H1 (cell line): ENCODE data around the gene NF1. TPM values are rescaled to one million over a fixed set of nuclear protein-coding genes. Genes with fewer than 3 reads are reported as not detected.

Experiments
- CTCF ChIA-PET: fragments of 300-600 bp; sonication (Branson Sonifier 250); formaldehyde crosslinking; loops from one replicate; lab custom pipeline; 2021; ENCODE audit not compliant: partially characterized antibody; lab: Charles Lee
- POLR2A ChIA-PET: fragments of 300-600 bp; sonication (Branson Sonifier 250); formaldehyde crosslinking; loops from one replicate; lab custom pipeline; 2021; ENCODE audit warnings: inconsistent platforms; ENCODE audit not compliant: partially characterized antibody; lab: Charles Lee
- DNase-seq, 2 experiments: peaks; one replicate each; pipeline versions ENCODE4 v3.0.0 to v3.0.0-alpha.2; 2010 to 2022; ENCODE audit warnings: low spot score in 2 of 2, low read depth in 1 of 2, mixed read lengths in 1 of 2
- FAIRE-seq: peaks from 2 replicates; lab custom pipeline; 2011; peaks lifted over from hg19 to GRCh38; lab: Jason Lieb, UNC
- H2AFZ ChIP-seq: 2 replicates; pipeline ENCODE4 v1.8.1; 2012; ENCODE audit warnings: low read length, inconsistent platforms
- H2AK5ac ChIP-seq: 2 replicates; pipeline ENCODE4 v1.6.1; 2013; ENCODE audit warnings: low read depth, low read length
- H2BK120ac ChIP-seq: replicated peaks from 2 replicates; pipeline ENCODE3; 2013; ENCODE audit warnings: low read depth, low read length, inconsistent platforms
- H2BK12ac ChIP-seq: 2 replicates; pipeline ENCODE4 v1.6.1; 2013; ENCODE audit warnings: low read depth, low read length
- H2BK15ac ChIP-seq: 2 replicates; pipeline ENCODE4 v1.6.1; 2013; ENCODE audit warnings: low read length
- H2BK20ac ChIP-seq: 2 replicates; pipeline ENCODE4 v1.6.1; 2013; ENCODE audit warnings: low read length
- H2BK5ac ChIP-seq: 2 replicates; pipeline ENCODE4 v1.6.1; 2013; ENCODE audit warnings: low read depth, low read length
- H3K14ac ChIP-seq: 2 replicates; pipeline ENCODE4 v1.6.1; 2013; ENCODE audit warnings: inconsistent platforms; ENCODE audit not compliant: insufficient read length
- H3K18ac ChIP-seq: 2 replicates; pipeline ENCODE4 v1.6.1; 2013; ENCODE audit warnings: low read length; ENCODE audit errors: extremely low read depth
- H3K23ac ChIP-seq: 2 replicates; pipeline ENCODE4 v1.6.1; 2013; ENCODE audit warnings: inconsistent platforms; ENCODE audit not compliant: insufficient read length
- H3K23me2 ChIP-seq: 2 replicates; pipeline ENCODE4 v1.6.1; 2013; ENCODE audit warnings: low read depth, low read length
- H3K27ac ChIP-seq: 2 replicates; pipeline ENCODE4 v1.6.1; 2011; ENCODE audit warnings: low read depth, low read length, inconsistent platforms
- H3K27me3 ChIP-seq, 4 experiments: replicated peaks in 1 of 4; 1 replicate in 1 of 4; 2 replicates in 3 of 4; pipeline versions ENCODE4 v1.6.1 to v1.8.1; 2011 to 2013; ENCODE audit warnings: low read length in 3 of 4, mild to moderate bottlenecking in 3 of 4, inconsistent platforms in 2 of 4, mixed read lengths in 2 of 4, moderate library complexity in 1 of 4; ENCODE audit not compliant: control insufficient read depth in 3 of 4, insufficient read depth in 3 of 4; ENCODE audit errors: extremely low read depth in 1 of 4
- H3K36me3 ChIP-seq, 4 experiments: 2 replicates each; pipeline versions ENCODE4 v1.6.1 to v1.8.1; 2011 to 2013; ENCODE audit warnings: mild to moderate bottlenecking in 4 of 4, low read length in 3 of 4, moderate library complexity in 2 of 4, control low read depth in 1 of 4, inconsistent platforms in 1 of 4; ENCODE audit not compliant: insufficient read depth in 4 of 4, control insufficient read depth in 2 of 4
- H3K4ac ChIP-seq: replicated peaks from 2 replicates; pipeline ENCODE3; 2013; ENCODE audit warnings: low read length, low read depth, mixed read lengths, inconsistent platforms; ENCODE audit not compliant: insufficient read length
- H3K4me1 ChIP-seq, 4 experiments: replicated peaks in 1 of 4; 1 replicate in 1 of 4; 2 replicates in 3 of 4; pipeline versions ENCODE4 v1.6.1 to v1.8.1; 2011 to 2013; ENCODE audit warnings: low read length in 3 of 4, inconsistent platforms in 2 of 4, mixed read lengths in 1 of 4; ENCODE audit not compliant: insufficient read depth in 4 of 4, control insufficient read depth in 3 of 4
- H3K4me2 ChIP-seq, 2 experiments: 2 replicates each; pipeline versions ENCODE4 v1.6.1 to v1.8.1; 2011 to 2013; ENCODE audit warnings: low read depth in 2 of 2, low read length in 2 of 2, control low read depth in 1 of 2, inconsistent platforms in 1 of 2, mild to moderate bottlenecking in 1 of 2; ENCODE audit not compliant: insufficient read depth in 1 of 2
- H3K4me3 ChIP-seq, 4 experiments: fragments of 200-600, 300-600 bp in 1 of 4; sonication (generic), shearing (Covaris generic), sonication (Bioruptor Twin) in 1 of 4; 2 replicates each; pipeline versions ENCODE4 v1.5.1 to v1.8.1; 2011 to 2016; ENCODE audit warnings: low read length in 4 of 4, low read depth in 3 of 4, control low read depth in 2 of 4, inconsistent platforms in 2 of 4, mild to moderate bottlenecking in 2 of 4, mixed read lengths in 1 of 4, moderate library complexity in 1 of 4; ENCODE audit not compliant: insufficient read depth in 2 of 4; ENCODE audit errors: extremely low read depth in 1 of 4
- H3K56ac ChIP-seq: replicated peaks from 2 replicates; pipeline ENCODE3; 2013; ENCODE audit warnings: low read depth, mild to moderate bottlenecking, mixed read lengths, low read length, inconsistent platforms; ENCODE audit not compliant: insufficient read length
- H3K79me1 ChIP-seq: 2 replicates; pipeline ENCODE4 v1.6.1; 2013; ENCODE audit warnings: low read depth, low read length, control low read depth
- H3K79me2 ChIP-seq, 2 experiments: 2 replicates each; pipeline versions ENCODE4 v1.6.1 to v1.8.1; 2012 to 2013; ENCODE audit warnings: low read length in 2 of 2, mild to moderate bottlenecking in 2 of 2, inconsistent platforms in 1 of 2; ENCODE audit not compliant: insufficient read depth in 2 of 2, control insufficient read depth in 1 of 2
- H3K9ac ChIP-seq, 4 experiments: replicated peaks in 1 of 4; 1 replicate in 1 of 4; 2 replicates in 3 of 4; pipeline versions ENCODE4 v1.6.1 to v1.8.1; 2011 to 2013; ENCODE audit warnings: low read depth in 3 of 4, low read length in 3 of 4, control low read depth in 2 of 4, mild to moderate bottlenecking in 2 of 4, moderate library complexity in 2 of 4, inconsistent platforms in 1 of 4; ENCODE audit errors: extremely low read depth in 1 of 4
- H3K9me3 ChIP-seq, 2 experiments: 2 replicates each; pipeline versions ENCODE4 v1.6.1 to v1.8.1; 2012 to 2013; ENCODE audit warnings: mild to moderate bottlenecking in 2 of 2, moderate library complexity in 2 of 2, control low read depth in 1 of 2, inconsistent platforms in 1 of 2, low read depth in 1 of 2, low read length in 1 of 2, mixed read lengths in 1 of 2; ENCODE audit not compliant: insufficient read depth in 2 of 2
- H4K20me1 ChIP-seq, 2 experiments: replicated peaks in 1 of 2; 2 replicates each; pipeline versions ENCODE3 to v1.8.1; 2011 to 2013; ENCODE audit warnings: inconsistent platforms in 2 of 2, low read length in 2 of 2, mild to moderate bottlenecking in 1 of 2; ENCODE audit not compliant: insufficient read depth in 2 of 2, control insufficient read depth in 1 of 2
- H4K5ac ChIP-seq: 2 replicates; pipeline ENCODE4 v1.6.1; 2013; ENCODE audit warnings: low read length, low read depth, mixed read lengths, inconsistent platforms; ENCODE audit not compliant: insufficient read length
- H4K8ac ChIP-seq: 2 replicates; pipeline ENCODE4 v1.8.0; 2013; ENCODE audit warnings: mild to moderate bottlenecking, moderate library complexity, low read length, inconsistent platforms; ENCODE audit not compliant: insufficient read depth; ENCODE audit errors: extremely low read depth
- H4K91ac ChIP-seq: replicated peaks from 2 replicates; pipeline ENCODE3; 2013; ENCODE audit warnings: low read length, mixed read lengths, inconsistent platforms; ENCODE audit not compliant: insufficient read length
- HDAC2 ChIP-seq, 2 experiments: fragments of 300-600 bp in 1 of 2; sonication (generic) in 1 of 2; IDR thresholded peaks; 2 replicates each; pipeline ENCODE4 v1.6.1; 2011 to 2012; ENCODE audit warnings: low read depth in 2 of 2, low read length in 2 of 2, mild to moderate bottlenecking in 2 of 2, moderate library complexity in 2 of 2, borderline replicate concordance in 1 of 2, inconsistent platforms in 1 of 2
- MAFK ChIP-seq: IDR thresholded peaks from 2 replicates; pipeline ENCODE4 v1.6.1; 2012; ENCODE audit warnings: low read depth, mild to moderate bottlenecking, improper control_type of control experiment, low read length
- RBBP5 ChIP-seq: IDR thresholded peaks from 2 replicates; pipeline ENCODE4 v1.7.1; 2012; ENCODE audit warnings: low read depth, mild to moderate bottlenecking, inconsistent platforms, low read length, moderate library complexity, borderline replicate concordance
- RXRA ChIP-seq: IDR thresholded peaks from 2 replicates; pipeline ENCODE4 v1.6.1; 2011; ENCODE audit warnings: low read depth, mild to moderate bottlenecking, low read length, moderate library complexity; ENCODE audit not compliant: insufficient read depth
- SIX5 ChIP-seq: IDR thresholded peaks from 2 replicates; pipeline ENCODE4 v1.6.1; 2011; ENCODE audit warnings: mild to moderate bottlenecking, low read depth, low read length
- YY1 ChIP-seq: IDR thresholded peaks from 2 replicates; pipeline ENCODE4 v1.6.1; 2011; ENCODE audit warnings: low read depth, mild to moderate bottlenecking, low read length
- polyA plus RNA-seq, 7 experiments: library from polyadenylated mRNA; depleted of rRNA in 3 of 7; stranded (reverse) in 5 of 7; unstranded in 2 of 7; fragments of >200 nt in 5 of 7; fragments of 200-250 nt in 2 of 7; gene quantifications; 1 replicate in 5 of 7; 2 replicates in 1 of 7; 4 replicates in 1 of 7; pipeline versions ENCODE4 v1.2.1 to v1.2.3, GENCODE V29; 2011 to 2013; ENCODE audit warnings: missing spikeins in 2 of 7, mixed read lengths in 2 of 7
- total RNA-seq: library from RNA; stranded (reverse); fragmentation: NEBNext Ultra II Directional; extraction: Animal tissue kit (Norgen Biotek cat#: 25700); gene quantifications from 2 replicates; pipeline ENCODE4 v1.2.1, GENCODE V29; 2021
- TF ChIP-seq, protein P1 (sequence below): IDR thresholded peaks from 2 replicates; pipeline ENCODE4 v1.6.1; 2011; ENCODE audit warnings: low read depth, mild to moderate bottlenecking, low read length; ENCODE audit not compliant: insufficient read depth

NF1 gene
- total and polyA plus RNA-seq, 2 of the 8 experiments (the other 6 are each of a cell fraction or from before 2014, with no cell fraction given): 19.3 to 29.6 TPM

DNA sequence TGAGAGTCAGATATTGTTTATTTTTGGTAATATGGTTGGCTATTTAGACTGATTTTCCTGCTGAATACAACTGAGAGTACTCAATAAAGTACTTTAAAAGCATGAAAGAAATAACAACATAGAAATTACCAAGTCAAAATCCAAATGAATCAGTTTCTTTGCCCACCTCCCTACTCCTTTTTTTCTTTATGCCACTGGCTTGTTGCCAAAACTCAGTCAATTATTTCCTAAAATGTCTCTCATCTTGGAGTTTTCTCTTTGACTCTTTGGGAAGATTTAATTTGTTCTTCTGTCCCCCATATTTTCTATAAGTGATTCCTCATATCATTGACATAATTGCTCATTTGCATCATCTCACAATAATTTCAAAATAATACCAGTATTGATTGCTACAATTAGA lies 204.8 kb downstream of the NF1 start:
- no peaks in the 10 kb centered on the region for H3K79me2 ChIP-seq
- no peak overlapping the region for H2AK5ac ChIP-seq
- TF ChIP-seq RBBP5 (no peak), HDAC2 (IDR thresholded peaks at IDR 0.05; ENCODE audit: borderline replicate concordance in 1 of 2, low read depth in 2 of 2, low read length in 2 of 2) (no peak), YY1 (no peak), RXRA (no peak), SIX5 (no peak), MAFK (no peak)
- TF ChIP-seq, protein P1, sequence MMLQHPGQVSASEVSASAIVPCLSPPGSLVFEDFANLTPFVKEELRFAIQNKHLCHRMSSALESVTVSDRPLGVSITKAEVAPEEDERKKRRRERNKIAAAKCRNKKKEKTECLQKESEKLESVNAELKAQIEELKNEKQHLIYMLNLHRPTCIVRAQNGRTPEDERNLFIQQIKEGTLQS: no peak
- no peak overlapping the region for H3K14ac ChIP-seq
- FAIRE-seq (no peak), DNase-seq (no peak)
- no peak overlapping the region for H3K56ac ChIP-seq
- no peak overlapping the region for H3K9ac ChIP-seq
- H4K8ac ChIP-seq: no peak overlapping the region
- H3K27ac ChIP-seq: no peak overlapping the region
- H2BK5ac ChIP-seq: no peak overlapping the region
- H4K91ac ChIP-seq: no peak overlapping the region
- no peak overlapping the region for H2BK120ac ChIP-seq
- H2AFZ ChIP-seq: no peak overlapping the region
- no peak overlapping the region for H2BK20ac ChIP-seq
- no peak overlapping the region for H2BK12ac ChIP-seq
- ChIA-PET POLR2A (no interaction called here), CTCF (interaction anchor here (1.0 kb wide), 1 partner anchor 13 kb away, joined by 3 read pairs; no protein-coding TSS in a partner anchor)
- peaks cover 0 to 5% of the 10 kb centered on the region in 2 experiments; a peak in 1 of 4 replicates for H3K9me3 ChIP-seq
- no peaks in the 10 kb centered on the region for H3K36me3 ChIP-seq
- no peak overlapping the region for H3K4me2 ChIP-seq
- no peaks in the 10 kb centered on the region for H4K20me1 ChIP-seq
- H3K23ac ChIP-seq: no peak overlapping the region
- no peaks in the 10 kb centered on the region for H3K27me3 ChIP-seq
- no peak overlapping the region for H2BK15ac ChIP-seq
- no peak overlapping the region for H3K4me3 ChIP-seq
- no peaks in the 10 kb centered on the region for H3K23me2 ChIP-seq
- no peak overlapping the region for H3K4ac ChIP-seq
- no peak overlapping the region for H4K5ac ChIP-seq
- H3K4me1 ChIP-seq: peaks cover 0 to 3% (median 0%) of the 10 kb centered on the region in 4 experiments; a peak in 1 of 7 replicates
- no peak overlapping the region for H3K18ac ChIP-seq
- no peaks in the 10 kb centered on the region for H3K79me1 ChIP-seq
